Neutrophil (primary cell): Measurements from ENCODE around the gene PHB1.

Experiments used
- H3K27ac ChIP-seq: fragments of 200-600 bp; sonication (generic); 2 replicates; pipeline ENCODE4 v1.5.1; 2016; ENCODE audit warnings: mild to moderate bottlenecking, moderate library complexity
- H3K27me3 ChIP-seq: fragments of 200-600 bp; sonication (generic); 2 replicates; pipeline ENCODE4 v1.6.0; 2016; ENCODE audit warnings: mild to moderate bottlenecking
- H3K36me3 ChIP-seq: fragments of 200-600 bp; sonication (generic); 2 replicates; pipeline ENCODE4 v1.5.1; 2017
- H3K4me1 ChIP-seq, 2 experiments: fragments of 200-600 bp in 1 of 2; sonication (generic) in 1 of 2; 1 replicate in 1 of 2; 2 replicates in 1 of 2; pipeline versions ENCODE4 v1.5.1 to v1.6.1; 2013 to 2016; ENCODE audit warnings: low read depth in 1 of 2, low read length in 1 of 2, mild to moderate bottlenecking in 1 of 2, moderate library complexity in 1 of 2; ENCODE audit not compliant: control insufficient read depth in 1 of 2, insufficient read depth in 1 of 2
- H3K4me3 ChIP-seq, 2 experiments: fragments of 200-600 bp in 1 of 2; sonication (generic) in 1 of 2; 1 replicate in 1 of 2; 2 replicates in 1 of 2; pipeline ENCODE4 v1.5.1; 2013 to 2016; ENCODE audit warnings: low read depth in 1 of 2, low read length in 1 of 2, mild to moderate bottlenecking in 1 of 2, moderate library complexity in 1 of 2
- H3K9me3 ChIP-seq: fragments of 200-600 bp; sonication (generic); 2 replicates; pipeline ENCODE4 v1.5.1; 2016
- CTCF ChIP-seq: fragments of 200-600 bp; sonication (generic); IDR thresholded peaks from 2 replicates; pipeline ENCODE4 v1.5.1; 2016; ENCODE audit warnings: antibody characterized with exemption

The PHB1 gene

GRCh38 chr17:49379926-49380325 is 34.8 kb downstream of the PHB1 start:
- Histone ChIP-seq H3K36me3 (no peaks in the 10 kb centered on the region), H3K27me3 (no peaks in the 10 kb centered on the region), H3K27ac (peak overlapping the region; percentile 22), H3K4me1 (peaks cover 18 to 21% of the 10 kb centered on the region in 2 experiments), H3K4me3 (no peak overlapping the region), H3K9me3 (no peaks in the 10 kb centered on the region)
- TF ChIP-seq CTCF: no peak

DNA sequence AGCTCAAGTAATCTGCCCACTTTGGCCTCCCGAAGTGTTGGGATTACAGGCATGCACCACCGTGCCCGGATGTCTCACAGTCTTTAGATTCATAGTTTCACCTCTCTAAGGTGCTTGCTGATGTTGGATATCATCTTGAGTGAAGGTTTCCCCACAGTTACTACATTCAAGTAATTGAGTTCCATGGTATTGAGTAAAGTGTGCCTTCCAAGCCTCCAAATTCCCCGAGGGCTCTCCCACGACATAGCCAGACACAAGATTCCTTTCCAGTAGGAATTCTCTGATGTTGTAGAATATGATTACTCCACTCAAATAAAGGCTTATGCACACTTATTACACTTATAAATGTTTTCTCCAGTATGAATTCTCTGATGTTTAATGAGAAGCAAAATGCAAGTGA is 36.4 kb downstream of the PHB1 start:
- Histone ChIP-seq H3K4me3 (no peak overlapping the region), H3K27me3 (no peaks in the 10 kb centered on the region), H3K9me3 (no peaks in the 10 kb centered on the region), H3K4me1 (peaks cover 18 to 21% of the 10 kb centered on the region in 2 experiments), H3K36me3 (no peaks in the 10 kb centered on the region), H3K27ac (no peak overlapping the region)
- TF ChIP-seq CTCF: no peak

DNA sequence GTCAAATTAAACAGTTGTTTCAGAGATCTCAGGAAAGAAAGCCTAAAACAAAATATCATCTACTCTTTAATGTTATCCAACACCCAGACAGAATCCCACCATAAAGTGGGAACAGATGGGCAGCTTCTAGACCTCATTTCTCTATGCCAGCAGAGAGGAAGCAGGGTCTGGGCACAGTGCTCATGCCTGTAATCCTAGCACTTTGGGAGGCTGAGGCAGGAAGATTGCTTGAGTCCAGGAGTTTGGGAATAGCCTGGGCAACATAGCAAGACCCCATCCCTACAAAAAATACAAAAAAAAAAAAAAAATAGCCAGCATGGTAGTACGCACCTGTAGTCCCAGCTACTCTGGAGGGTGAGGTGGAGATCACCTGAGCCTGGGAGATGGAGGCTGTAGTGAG is 39.1 kb downstream of the PHB1 start:
- peaks cover 18% of the 10 kb centered on the region in 2 experiments for H3K4me1 ChIP-seq
- no peak for TF ChIP-seq CTCF
- H3K9me3 ChIP-seq: no peaks in the 10 kb centered on the region

GRCh38 chr17:49373115-49373514 is 41.6 kb downstream of the PHB1 start:
- H3K4me3 ChIP-seq: no peak overlapping the region
- peaks cover 17 to 19% of the 10 kb centered on the region in 2 experiments for H3K4me1 ChIP-seq
- no peak overlapping the region for H3K27ac ChIP-seq
- H3K36me3 ChIP-seq: no peaks in the 10 kb centered on the region
- no peaks in the 10 kb centered on the region for H3K9me3 ChIP-seq
- no peaks in the 10 kb centered on the region for H3K27me3 ChIP-seq
- TF ChIP-seq CTCF: no peak

More for the DNA sequence above, 39.1 kb downstream of the PHB1 start:
- H3K27me3 ChIP-seq: no peaks in the 10 kb centered on the region
- H3K36me3 ChIP-seq: no peaks in the 10 kb centered on the region
- H3K4me3 ChIP-seq: no peak overlapping the region
- no peak overlapping the region for H3K27ac ChIP-seq

GRCh38 chr17:49372425-49372824 is 42.3 kb downstream of the PHB1 start:
- Histone ChIP-seq H3K27ac (no peak overlapping the region), H3K4me3 (no peak overlapping the region), H3K4me1 (peaks cover 17 to 19% of the 10 kb centered on the region in 2 experiments), H3K36me3 (no peaks in the 10 kb centered on the region), H3K27me3 (no peaks in the 10 kb centered on the region), H3K9me3 (no peaks in the 10 kb centered on the region)
- TF ChIP-seq CTCF: no peak
